ENCODE measurements around the gene PLA2G2C. TPM values are rescaled to one million over a fixed set of nuclear protein-coding genes. Genes with fewer than 3 reads are reported as not detected.

PLA2G2C gene
- total and polyA plus RNA-seq, 8 donors, result 0.43 to 1.3 (median 0.73) TPM; not detected in 5

DNA sequence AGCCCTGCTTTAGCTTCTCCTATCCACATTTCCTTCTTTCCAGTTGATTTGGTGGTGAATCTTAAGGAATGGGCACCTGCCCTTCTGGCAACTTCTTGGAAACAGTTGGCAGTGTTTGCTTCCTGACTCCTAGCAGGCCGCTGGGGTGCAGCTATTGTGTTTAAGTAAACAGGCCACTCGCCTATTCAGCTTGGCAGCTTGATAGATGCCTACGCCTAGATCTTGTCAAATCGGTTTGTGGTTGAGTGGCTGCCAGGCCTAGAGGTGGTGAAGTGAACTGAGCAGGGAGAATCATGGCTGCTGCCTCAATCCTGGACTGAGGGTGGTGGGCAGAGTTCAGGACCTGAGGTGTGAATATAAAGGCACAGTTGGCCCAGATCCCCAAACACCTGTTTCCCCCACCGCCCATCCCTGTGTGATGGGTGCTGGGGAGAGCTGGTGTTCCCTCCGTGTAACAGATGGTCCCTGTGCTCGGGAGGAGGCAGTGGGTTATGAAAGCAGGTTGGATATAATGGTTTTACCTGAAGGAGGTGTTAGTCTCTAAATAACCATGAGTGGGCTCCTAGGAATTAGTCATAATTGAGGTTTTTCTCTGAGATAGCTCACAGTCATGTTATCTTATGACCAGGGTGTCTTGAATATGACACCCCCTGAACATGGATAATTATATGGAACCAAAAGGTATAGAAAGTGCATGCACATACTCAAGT, 940 bp upstream of the PLA2G2C start:
- DNase-seq, result peak; percentile 66 to 78
- peaks cover 16 to 38% (median 26%) of the 10 kb centered on the region in 4 donors for H3K4me1 ChIP-seq
- H3K4me3 ChIP-seq, result peak overlapping the region in 3 of 4 donors; percentile 42 to 54 (median 52)
- peak overlapping the region in 4 of 5 donors; percentile 12 to 92 (median 74) for H3K27ac ChIP-seq
- 38 to 68% (median 40%) methylated on average over 7 of the region's 7 CpGs for WGBS, 5 donors
- TF ChIP-seq POLR2A (IDR thresholded peaks at IDR 0.05) (no peak), POLR2AphosphoS5 (IDR thresholded peaks at IDR 0.05) (peak in 1 of 3 donors; percentile 43)
- TF ChIP-seq, protein P1, sequence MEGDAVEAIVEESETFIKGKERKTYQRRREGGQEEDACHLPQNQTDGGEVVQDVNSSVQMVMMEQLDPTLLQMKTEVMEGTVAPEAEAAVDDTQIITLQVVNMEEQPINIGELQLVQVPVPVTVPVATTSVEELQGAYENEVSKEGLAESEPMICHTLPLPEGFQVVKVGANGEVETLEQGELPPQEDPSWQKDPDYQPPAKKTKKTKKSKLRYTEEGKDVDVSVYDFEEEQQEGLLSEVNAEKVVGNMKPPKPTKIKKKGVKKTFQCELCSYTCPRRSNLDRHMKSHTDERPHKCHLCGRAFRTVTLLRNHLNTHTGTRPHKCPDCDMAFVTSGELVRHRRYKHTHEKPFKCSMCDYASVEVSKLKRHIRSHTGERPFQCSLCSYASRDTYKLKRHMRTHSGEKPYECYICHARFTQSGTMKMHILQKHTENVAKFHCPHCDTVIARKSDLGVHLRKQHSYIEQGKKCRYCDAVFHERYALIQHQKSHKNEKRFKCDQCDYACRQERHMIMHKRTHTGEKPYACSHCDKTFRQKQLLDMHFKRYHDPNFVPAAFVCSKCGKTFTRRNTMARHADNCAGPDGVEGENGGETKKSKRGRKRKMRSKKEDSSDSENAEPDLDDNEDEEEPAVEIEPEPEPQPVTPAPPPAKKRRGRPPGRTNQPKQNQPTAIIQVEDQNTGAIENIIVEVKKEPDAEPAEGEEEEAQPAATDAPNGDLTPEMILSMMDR (IDR thresholded peaks at IDR 0.05), result peak in 1 of 7 experiments; percentile 11
- peaks cover 0 to 7% (median 0%) of the 10 kb centered on the region in 4 donors for H3K36me3 ChIP-seq
- intact Hi-C loops (cut with DNase I; ENCODE audit: low total_unique reads), result no loop called here
- peaks cover 0 to 58% (median 8%) of the 10 kb centered on the region in 3 donors for H3K27me3 ChIP-seq
- no peaks in the 10 kb centered on the region for H3K9me3 ChIP-seq

DNA sequence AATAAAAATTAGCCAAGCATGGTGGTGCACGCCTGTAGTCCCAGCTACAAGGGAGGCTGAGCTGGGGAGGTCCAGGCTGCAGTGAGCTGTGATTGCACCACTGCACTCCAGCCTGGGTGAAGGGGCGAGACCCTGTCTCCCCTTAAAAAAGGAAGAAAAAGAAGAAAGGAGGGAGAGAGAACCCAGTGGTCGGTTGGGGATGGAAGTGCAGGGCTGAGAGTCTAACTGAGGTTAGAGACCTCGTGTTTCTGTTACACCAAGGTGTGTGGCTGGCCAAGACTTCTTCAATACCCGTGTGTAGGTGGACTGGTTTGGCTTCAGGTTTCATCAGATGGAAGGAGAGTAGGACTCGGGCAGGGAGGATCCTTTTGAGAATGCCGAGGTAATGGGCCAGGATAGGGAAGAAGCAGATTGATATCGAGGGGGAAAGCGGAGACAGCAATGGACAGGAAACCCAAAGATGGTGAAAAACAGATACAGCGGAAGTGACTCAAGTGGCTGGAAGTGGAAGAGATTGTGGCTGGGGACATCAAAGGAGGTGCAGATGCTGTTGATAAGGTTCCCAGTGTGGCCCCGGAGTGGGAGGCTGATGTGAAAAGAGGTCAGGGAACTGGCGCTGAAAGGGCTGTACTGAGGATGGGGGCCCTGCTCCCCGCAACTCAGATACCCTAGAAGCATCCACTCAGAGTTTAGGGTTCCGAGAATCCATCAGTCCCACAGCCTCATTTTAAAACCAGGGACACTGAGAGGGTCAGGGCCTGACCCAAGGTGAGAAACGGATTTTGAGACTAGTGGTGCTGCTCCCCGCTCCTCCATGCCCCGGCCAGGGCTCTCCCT, 1.1 kb downstream of the PLA2G2C start:
- WGBS, 5 donors, result 46 to 64% (median 63%) methylated on average over 15 to 17 of the region's 17 CpGs
- Histone ChIP-seq H3K4me3 (peak overlapping the region; percentile 42 to 54 (median 52)), H3K4me1 (peaks cover 16 to 36% (median 26%) of the 10 kb centered on the region in 4 donors)

DNA sequence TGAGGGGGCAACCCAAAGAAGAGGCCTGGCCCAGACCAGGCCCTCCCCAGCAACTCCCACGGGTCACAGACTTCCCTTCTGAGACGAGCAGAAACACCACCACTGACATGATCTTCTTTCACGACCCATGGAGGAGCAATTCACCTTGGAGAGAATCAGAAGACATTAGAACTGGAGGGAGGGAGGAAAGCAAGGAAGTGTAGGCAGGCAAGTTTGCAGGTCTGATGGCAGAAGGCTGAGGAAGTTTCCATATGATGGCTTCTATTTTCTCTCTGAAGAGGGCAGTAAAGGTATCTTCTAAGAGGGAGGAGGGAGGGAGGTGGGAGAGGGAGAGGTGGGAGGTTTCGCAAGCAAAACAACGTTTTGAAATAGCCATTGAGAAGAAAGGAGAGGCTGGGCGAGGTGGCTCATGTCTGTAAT, 1.8 kb downstream of the PLA2G2C start:
- Histone ChIP-seq H3K4me1 (peaks cover 16 to 36% (median 26%) of the 10 kb centered on the region in 4 donors), H3K36me3 (no peaks in the 10 kb centered on the region), H3K4me3 (no peak overlapping the region), H3K9me3 (no peaks in the 10 kb centered on the region), H3K27me3 (peaks cover 0 to 52% (median 8%) of the 10 kb centered on the region in 3 donors), H3K27ac (peak overlapping the region in 3 of 5 donors; percentile 6 to 92 (median 79))
- 61 to 73% (median 72%) methylated on average over 6 of the region's 6 CpGs for WGBS, 5 donors
- intact Hi-C loops (cut with DNase I; ENCODE audit: low total_unique reads), result no loop called here
- DNase-seq, result no peak
- TF ChIP-seq, protein P1 (IDR thresholded peaks at IDR 0.05), result no peak
- TF ChIP-seq POLR2A (IDR thresholded peaks at IDR 0.05) (no peak), EP300 (IDR thresholded peaks at IDR 0.05) (no peak), POLR2AphosphoS5 (IDR thresholded peaks at IDR 0.05) (no peak)

More for the DNA sequence above, 1.1 kb downstream of the PLA2G2C start:
- peak overlapping the region in 4 of 5 donors; percentile 42 to 92 (median 74) for H3K27ac ChIP-seq
- no peaks in the 10 kb centered on the region for H3K9me3 ChIP-seq
- peaks cover 0 to 55% (median 8%) of the 10 kb centered on the region in 3 donors for H3K27me3 ChIP-seq
- no peaks in the 10 kb centered on the region for H3K36me3 ChIP-seq
- intact Hi-C loops (cut with DNase I; ENCODE audit: low total_unique reads), result no loop called here
- TF ChIP-seq POLR2AphosphoS5 (IDR thresholded peaks at IDR 0.05) (no peak), POLR2A (IDR thresholded peaks at IDR 0.05) (no peak), EP300 (IDR thresholded peaks at IDR 0.05) (no peak)
- TF ChIP-seq, protein P1 (IDR thresholded peaks at IDR 0.05), result no peak
- DNase-seq, result peak in 1 of 2 donors; percentile 44

DNA sequence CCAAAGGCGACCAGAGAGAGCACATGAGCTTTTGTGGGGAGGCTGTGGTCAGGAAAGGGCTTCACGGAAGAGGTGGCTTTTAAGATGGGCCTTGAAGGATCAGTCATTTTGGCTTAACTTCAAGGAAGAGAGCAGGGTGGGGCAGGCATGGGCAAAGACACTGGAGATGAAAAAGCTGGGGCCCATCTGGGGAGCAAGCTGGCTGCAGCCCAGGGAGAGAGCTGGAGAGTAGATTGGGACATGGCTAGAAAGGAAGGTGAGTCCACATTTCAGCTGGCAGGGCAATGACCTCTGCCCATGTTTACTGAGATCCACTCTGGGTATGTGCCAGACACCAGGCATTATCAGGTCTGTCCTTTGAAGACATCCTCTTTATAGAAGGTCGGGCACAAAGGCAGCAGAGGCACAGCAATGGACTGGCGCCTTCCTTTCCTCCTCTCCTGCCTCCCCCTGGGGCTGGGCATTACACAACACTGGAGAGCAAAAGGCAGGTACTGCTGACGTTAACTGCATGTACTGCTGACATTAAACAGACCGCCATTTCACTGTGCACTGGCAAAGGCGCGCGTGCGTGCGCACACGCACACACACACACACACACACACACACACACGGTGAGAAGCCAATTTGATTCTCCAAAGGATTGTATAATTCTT, 2.6 kb downstream of the PLA2G2C start:
- H3K9me3 ChIP-seq, result no peaks in the 10 kb centered on the region
- peak overlapping the region in 2 of 5 donors; percentile 79 to 92 for H3K27ac ChIP-seq
- H3K4me3 ChIP-seq, result no peak overlapping the region
- WGBS, 5 donors, result 77 to 88% (median 83%) methylated on average over 12 to 13 of the region's 13 CpGs
- intact Hi-C loops (cut with DNase I; ENCODE audit: low total_unique reads), result no loop called here
- peaks cover 0 to 47% (median 8%) of the 10 kb centered on the region in 3 donors for H3K27me3 ChIP-seq
- no peaks in the 10 kb centered on the region for H3K36me3 ChIP-seq
- H3K4me1 ChIP-seq, result peaks cover 16 to 38% (median 26%) of the 10 kb centered on the region in 4 donors
- TF ChIP-seq EP300 (IDR thresholded peaks at IDR 0.05) (peak; percentile 79), POLR2A (IDR thresholded peaks at IDR 0.05) (no peak), POLR2AphosphoS5 (IDR thresholded peaks at IDR 0.05) (peak; percentile 60 to 65 (median 61))
- TF ChIP-seq, protein P1 (IDR thresholded peaks at IDR 0.05), result no peak
- DNase-seq, result peak in 1 of 2 donors; percentile 76
